HepG2 (cell line): ENCODE measurements around the gene ZNF174. TPM values are rescaled to one million over a fixed set of nuclear protein-coding genes. Genes with fewer than 3 reads are reported as not detected.

Experiments used
- ATF1 ChIP-seq: IDR thresholded peaks from 2 replicates; pipeline ENCODE4 v1.6.1; 2016; ENCODE audit warnings: mild to moderate bottlenecking, control low read depth
- CREBL2 ChIP-seq: sonication (generic); formaldehyde crosslinking; IDR thresholded peaks from 2 replicates; pipeline ENCODE4 v1.8.1; 2023; ENCODE audit warnings: missing genetic modification reagents, mild to moderate bottlenecking, borderline replicate concordance
- ELF1 ChIP-seq: sonication (generic); formaldehyde crosslinking; IDR thresholded peaks from 2 replicates; pipeline ENCODE4 v1.4.0; 2020; ENCODE audit warnings: missing genetic modification reagents
- IKZF5 ChIP-seq: IDR thresholded peaks from 2 replicates; pipeline ENCODE4 v1.6.1; 2018; ENCODE audit warnings: missing genetic modification reagents, mild to moderate bottlenecking, missing compliant biosample characterization
- MIER3 ChIP-seq: IDR thresholded peaks from 2 replicates; pipeline ENCODE4 v1.6.1; 2016; ENCODE audit warnings: missing compliant biosample characterization, borderline replicate concordance
- NR2F1 ChIP-seq, 2 experiments: fragments of 450-650 bp in 1 of 2; formaldehyde crosslinking in 1 of 2; IDR thresholded peaks; 2 replicates each; pipeline versions ENCODE4 v1.5.0 to v1.6.1; 2016 to 2020; ENCODE audit warnings: mild to moderate bottlenecking in 1 of 2, missing compliant biosample characterization in 1 of 2, missing genetic modification reagents in 1 of 2, moderate library complexity in 1 of 2
- TFDP1 ChIP-seq: IDR thresholded peaks from 2 replicates; pipeline ENCODE4 v1.6.1; 2016; ENCODE audit warnings: missing compliant biosample characterization, missing genetic modification reagents, borderline replicate concordance
- TIGD3 ChIP-seq: sonication (generic); formaldehyde crosslinking; IDR thresholded peaks from 2 replicates; pipeline ENCODE4 v1.5.1; 2020; ENCODE audit warnings: mild to moderate bottlenecking, missing genetic modification reagents, borderline replicate concordance
- ZBTB25 ChIP-seq: IDR thresholded peaks from 2 replicates; pipeline ENCODE4 v1.6.1; 2018; ENCODE audit warnings: missing genetic modification reagents
- ZBTB38 ChIP-seq: sonication (generic); formaldehyde crosslinking; IDR thresholded peaks from 2 replicates; pipeline ENCODE4 v1.5.1; 2020; ENCODE audit warnings: mild to moderate bottlenecking, missing genetic modification reagents
- ZBTB43 ChIP-seq: sonication (generic); formaldehyde crosslinking; conservative IDR thresholded peaks from 2 replicates; pipeline ENCODE4 v1.4.0; 2020; ENCODE audit warnings: missing genetic modification reagents
- ZMAT3 ChIP-seq: sonication (generic); formaldehyde crosslinking; conservative IDR thresholded peaks from 2 replicates; pipeline ENCODE4 v1.7.0; 2021; ENCODE audit warnings: missing genetic modification reagents
- ZNF180 ChIP-seq: sonication (generic); formaldehyde crosslinking; IDR thresholded peaks from 2 replicates; pipeline ENCODE4 v1.4.0; 2020; ENCODE audit warnings: low read depth, missing genetic modification reagents, borderline replicate concordance
- ZNF224 ChIP-seq: sonication (generic); formaldehyde crosslinking; IDR thresholded peaks from 2 replicates; pipeline ENCODE4 v1.5.0; 2020; ENCODE audit warnings: mild to moderate bottlenecking, missing genetic modification reagents
- ZNF431 ChIP-seq: sonication (generic); formaldehyde crosslinking; IDR thresholded peaks from 2 replicates; pipeline ENCODE4 v1.9.0; 2022; ENCODE audit warnings: missing genetic modification reagents, low read depth, mild to moderate bottlenecking, borderline replicate concordance
- ZNF775 ChIP-seq: sonication (generic); formaldehyde crosslinking; IDR thresholded peaks from 2 replicates; pipeline ENCODE4 v1.4.0; 2020; ENCODE audit warnings: missing genetic modification reagents, mild to moderate bottlenecking, moderate library complexity, borderline replicate concordance
- ZNF784 ChIP-seq: sonication (generic); formaldehyde crosslinking; IDR thresholded peaks from 2 replicates; pipeline ENCODE4 v1.5.1; 2020; ENCODE audit warnings: missing genetic modification reagents, mild to moderate bottlenecking, borderline replicate concordance
- ZSCAN9 ChIP-seq: IDR thresholded peaks from 2 replicates; pipeline ENCODE4 v1.6.1; 2016; ENCODE audit warnings: borderline replicate concordance
- polyA plus RNA-seq, 8 experiments: library from polyadenylated mRNA; depleted of rRNA in 3 of 8; stranded (reverse) in 7 of 8; unstranded in 1 of 8; fragments of >200 nt; fragmentation: Illumina TruSeq in 4 of 8; extraction: Trizol in 4 of 8; gene quantifications; 2 replicates each; pipeline versions ENCODE4 v1.2.1 to v1.2.3, GENCODE V29; 2011 to 2016; ENCODE audit warnings: low read depth in 4 of 8, missing spikeins in 1 of 8, mixed read lengths in 1 of 8; ENCODE audit not compliant: insufficient read depth in 1 of 8
- total RNA-seq, 5 experiments: library from RNA; depleted of rRNA; stranded (reverse); fragments of >200 nt; fragmentation: Illumina TruSeq; extraction: Trizol; gene quantifications; 2 replicates each; pipeline ENCODE4 v1.2.3, GENCODE V29; 2016; ENCODE audit warnings: low read depth in 1 of 5

Gene ZNF174
- total and polyA plus RNA-seq, 2 of the 13 experiments (the other 11 are each of a cell fraction or from before 2014, with no cell fraction given): 8.3 to 10.6 TPM

GRCh38 chr16:3457434-3458252 lies 56.6 kb downstream of the ZNF174 start (continued):
- no peak for TF ChIP-seq TIGD3 (CRISPR knock-in tag)
- TF ChIP-seq NR2F1 (CRISPR knock-in tag; IDR thresholded peaks at IDR 0.05): 0 out of 4 replicates have a peak, but pooled peaks of 1 of the 2 experiments have one; percentile 46
- TF ChIP-seq MIER3: peak; percentile 22; the same call in 1 of the 2 replicates
- TF ChIP-seq ZNF775 (CRISPR knock-in tag): 0 out of 2 replicates have a peak, but pooled peaks have one; percentile 45
- peak; percentile 72; the same call in 1 of the 2 replicates for TF ChIP-seq ZBTB25 (CRISPR knock-in tag)
- peak; percentile 76 for TF ChIP-seq ELF1 (CRISPR knock-in tag)
- TF ChIP-seq ATF1 (CRISPR knock-in tag): no peak
- peak; percentile 79 for TF ChIP-seq IKZF5
- 0 out of 2 replicates have a peak, but pooled peaks have one; percentile 53 for TF ChIP-seq ZNF180 (CRISPR knock-in tag)
- TF ChIP-seq ZNF784: peak; percentile 54; the same call in 1 of the 2 replicates
- no peak for TF ChIP-seq ZNF224
- peak; percentile 67; the same call in 1 of the 2 replicates for TF ChIP-seq ZSCAN9
- 0 out of 2 replicates have a peak, but pooled peaks have one; percentile 54 for TF ChIP-seq ZMAT3 (CRISPR knock-in tag)
- TF ChIP-seq CREBL2 (CRISPR knock-in tag): peak; percentile 70; the same call in 1 of the 2 replicates
- TF ChIP-seq ZBTB38 (CRISPR knock-in tag): peak; percentile 53; the same call in 1 of the 2 replicates
- TF ChIP-seq TFDP1: peak; percentile 67; the same call in 1 of the 2 replicates
- 0 out of 2 replicates have a peak, but pooled peaks have one; percentile 23 for TF ChIP-seq ZBTB43 (CRISPR knock-in tag)
- TF ChIP-seq ZNF431 (CRISPR knock-in tag): no peak
